ENCODE measurements around the gene NPTXR. TPM values are rescaled to one million over a fixed set of nuclear protein-coding genes. Genes with fewer than 3 reads are reported as not detected.
A peak's percentile ranks its signal among the peaks of the same experiment; 100 is the strongest.

The NPTXR gene
- total and polyA plus RNA-seq, 10 donors: 0.24 to 11.5 (median 4.7) TPM

- peak within 1 kb of the TSS; percentile 87 to 99 (median 91) for H3K4me3 ChIP-seq
- TF ChIP-seq POLR2AphosphoS5 (IDR thresholded peaks at IDR 0.05): peak; percentile 63 to 79 (median 68)
- TF ChIP-seq POLR2A (IDR thresholded peaks at IDR 0.05): no peak
- TF ChIP-seq, protein P1, sequence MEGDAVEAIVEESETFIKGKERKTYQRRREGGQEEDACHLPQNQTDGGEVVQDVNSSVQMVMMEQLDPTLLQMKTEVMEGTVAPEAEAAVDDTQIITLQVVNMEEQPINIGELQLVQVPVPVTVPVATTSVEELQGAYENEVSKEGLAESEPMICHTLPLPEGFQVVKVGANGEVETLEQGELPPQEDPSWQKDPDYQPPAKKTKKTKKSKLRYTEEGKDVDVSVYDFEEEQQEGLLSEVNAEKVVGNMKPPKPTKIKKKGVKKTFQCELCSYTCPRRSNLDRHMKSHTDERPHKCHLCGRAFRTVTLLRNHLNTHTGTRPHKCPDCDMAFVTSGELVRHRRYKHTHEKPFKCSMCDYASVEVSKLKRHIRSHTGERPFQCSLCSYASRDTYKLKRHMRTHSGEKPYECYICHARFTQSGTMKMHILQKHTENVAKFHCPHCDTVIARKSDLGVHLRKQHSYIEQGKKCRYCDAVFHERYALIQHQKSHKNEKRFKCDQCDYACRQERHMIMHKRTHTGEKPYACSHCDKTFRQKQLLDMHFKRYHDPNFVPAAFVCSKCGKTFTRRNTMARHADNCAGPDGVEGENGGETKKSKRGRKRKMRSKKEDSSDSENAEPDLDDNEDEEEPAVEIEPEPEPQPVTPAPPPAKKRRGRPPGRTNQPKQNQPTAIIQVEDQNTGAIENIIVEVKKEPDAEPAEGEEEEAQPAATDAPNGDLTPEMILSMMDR (IDR thresholded peaks at IDR 0.05 in 8 of 11, conservative IDR thresholded peaks at IDR 0.05 in 3 of 11): peak in 3 of 11 experiments; percentile 6 to 21 (median 16)
- peak within 1 kb of the TSS; percentile 9 to 90 (median 80) for H3K27ac ChIP-seq
- intact Hi-C loops (cut with DNase I; ENCODE audit: low total_unique reads): no loop called here
- peaks cover 0 to 16% (median 7%) of the 10 kb centered on the region in 6 donors for H3K36me3 ChIP-seq
- H3K9me3 ChIP-seq: peaks cover 0 to under 1% (median 0%) of the 10 kb centered on the region in 8 donors
- peaks cover 7 to 29% (median 22%) of the 10 kb centered on the region in 6 donors for H3K4me1 ChIP-seq
- H3K27me3 ChIP-seq (replicated peaks in 1 of 7): peaks cover 0 to 21% (median 0%) of the 10 kb centered on the region in 7 donors
- peak; percentile 96 for DNase-seq
- WGBS, 5 donors: 0 to 1% (median 1%) methylated on average over 30 to 47 of the region's 47 CpGs
Observed at GRCh38 chr22:38793721-38794466, 49.9 kb downstream of the NPTXR start, which contains the start of gene DNAL4. TSS of gene DNAL4 (minus strand) at chr22:38794143. CDS start at chr22:38782731, 11,412 bp downstream.

- Histone ChIP-seq H3K27ac (peak overlapping the region in 6 of 8 donors; percentile 9 to 90 (median 84)), H3K4me3 (peak overlapping the region; percentile 87 to 99 (median 91)), H3K27me3 (replicated peaks in 1 of 7) (peaks cover 0 to 15% (median 0%) of the 10 kb centered on the region in 7 donors), H3K4me1 (peaks cover 8 to 33% (median 26%) of the 10 kb centered on the region in 6 donors), H3K9me3 (no peaks in the 10 kb centered on the region), H3K36me3 (peaks cover 0 to 16% (median 7%) of the 10 kb centered on the region in 6 donors)
- WGBS, 5 donors: 29 to 43% (median 35%) methylated on average over 9 of the region's 9 CpGs
- no peak for TF ChIP-seq POLR2A (IDR thresholded peaks at IDR 0.05)
- no peak for TF ChIP-seq POLR2AphosphoS5 (IDR thresholded peaks at IDR 0.05)
- no peak for DNase-seq
- intact Hi-C loops (cut with DNase I; ENCODE audit: low total_unique reads): no loop called here
Observed at GRCh38 chr22:38793317-38793716, 50.5 kb downstream of the NPTXR start.

DNA sequence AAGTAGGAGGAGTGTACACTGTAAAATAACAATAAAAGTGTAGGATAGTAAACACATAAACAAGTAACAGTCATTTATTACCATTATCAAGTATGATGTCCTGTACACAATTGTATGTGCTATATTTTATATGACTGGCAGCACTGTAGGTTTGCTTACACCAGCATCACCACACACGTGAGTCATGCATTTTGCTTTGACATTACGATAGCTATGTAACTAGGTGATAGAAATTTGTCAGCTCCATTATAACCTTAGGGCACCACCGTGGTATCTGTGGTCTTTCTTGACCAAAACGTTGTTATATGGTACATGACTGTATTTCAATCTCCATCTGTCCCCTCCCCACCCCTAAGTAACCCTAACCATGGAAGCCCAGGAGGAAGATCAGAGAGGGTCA is 51.0 kb downstream of the NPTXR start:
- Histone ChIP-seq H3K4me1 (peaks cover 11 to 38% (median 30%) of the 10 kb centered on the region in 6 donors), H3K9me3 (no peaks in the 10 kb centered on the region), H3K27me3 (replicated peaks in 1 of 7) (peaks cover 0 to 13% (median 0%) of the 10 kb centered on the region in 7 donors), H3K4me3 (peak overlapping the region in 3 of 8 donors; percentile 89 to 99 (median 97)), H3K27ac (peak overlapping the region in 1 of 8 donors; percentile 89), H3K36me3 (peaks cover 0 to 16% (median 7%) of the 10 kb centered on the region in 6 donors)
- no peak for DNase-seq
- TF ChIP-seq POLR2AphosphoS5 (IDR thresholded peaks at IDR 0.05) (no peak), POLR2A (IDR thresholded peaks at IDR 0.05) (no peak)
- TF ChIP-seq, protein P1 (IDR thresholded peaks at IDR 0.05 in 8 of 11, conservative IDR thresholded peaks at IDR 0.05 in 3 of 11): no peak
- 63 to 76% (median 69%) methylated on average over 4 of the region's 4 CpGs for WGBS, 5 donors
- intact Hi-C loops (cut with DNase I; ENCODE audit: low total_unique reads): no loop called here

- no peak overlapping the region for H3K4me3 ChIP-seq
- 78 to 95% (median 90%) methylated on average over 4 of the region's 4 CpGs for WGBS, 5 donors
- intact Hi-C loops (cut with DNase I; ENCODE audit: low total_unique reads): no loop called here
- no peaks in the 10 kb centered on the region for H3K9me3 ChIP-seq
- peaks cover 0 to 16% (median 7%) of the 10 kb centered on the region in 6 donors for H3K36me3 ChIP-seq
- H3K4me1 ChIP-seq: peaks cover 12 to 51% (median 38%) of the 10 kb centered on the region in 6 donors
- TF ChIP-seq, protein P1 (IDR thresholded peaks at IDR 0.05 in 8 of 11, conservative IDR thresholded peaks at IDR 0.05 in 3 of 11): no peak
- no peak for TF ChIP-seq POLR2AphosphoS5 (IDR thresholded peaks at IDR 0.05)
- H3K27me3 ChIP-seq (replicated peaks in 1 of 7): no peaks in the 10 kb centered on the region
- no peak for DNase-seq
- peak overlapping the region in 3 of 8 donors; percentile 76 to 77 (median 77) for H3K27ac ChIP-seq
Observed at GRCh38 chr22:38789606-38790005, 54.2 kb downstream of the NPTXR start.

Data from spleen (tissue), 11 donors.